GM21619 (cell line): ENCODE data around the gene TSNAXIP1.

Source experiments
- ATAC-seq: cut with Tn5 transposase; IDR thresholded peaks from one replicate; pipeline ENCODE4 v1.9.1; 2021; ENCODE audit not compliant: unreplicated experiment

Gene TSNAXIP1

DNA sequence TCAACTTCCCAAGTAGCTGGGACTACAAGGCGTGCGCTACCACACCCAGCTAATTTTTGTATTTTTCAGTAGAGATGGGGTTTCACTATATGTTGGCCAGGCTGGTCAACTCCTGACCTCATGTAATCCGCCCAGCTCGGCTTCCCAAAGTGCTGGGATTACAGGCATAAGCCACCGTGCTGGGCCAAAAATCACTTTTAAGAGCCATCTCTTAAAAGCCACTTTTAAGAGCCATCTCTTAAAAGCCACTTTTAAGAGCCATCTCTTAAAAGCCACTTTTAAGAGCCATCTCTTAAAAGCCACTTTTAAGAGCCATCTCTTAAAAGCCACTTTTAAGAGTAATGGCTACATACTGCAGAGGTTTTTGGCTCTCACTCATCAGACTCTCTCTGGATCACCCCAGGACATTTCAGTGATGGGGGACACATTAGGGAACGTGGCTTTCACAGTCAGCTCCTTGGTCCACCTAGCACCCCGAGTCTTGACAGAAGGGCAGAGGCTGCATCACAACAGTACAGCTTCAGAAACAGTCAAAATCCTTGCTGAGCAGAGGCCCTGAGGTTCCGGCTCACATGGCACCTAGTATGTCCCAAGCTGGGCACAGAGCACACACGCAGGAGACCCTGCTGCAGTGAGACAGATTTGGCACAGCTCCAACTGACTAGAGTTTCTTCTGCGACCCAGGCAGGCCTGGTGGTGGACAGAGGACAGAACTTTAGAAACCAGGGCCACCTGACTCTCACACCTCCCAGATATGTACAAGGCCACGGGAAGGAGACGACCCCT is 23.9 kb upstream of the TSNAXIP1 start:
- ATAC-seq, result no peak

DNA sequence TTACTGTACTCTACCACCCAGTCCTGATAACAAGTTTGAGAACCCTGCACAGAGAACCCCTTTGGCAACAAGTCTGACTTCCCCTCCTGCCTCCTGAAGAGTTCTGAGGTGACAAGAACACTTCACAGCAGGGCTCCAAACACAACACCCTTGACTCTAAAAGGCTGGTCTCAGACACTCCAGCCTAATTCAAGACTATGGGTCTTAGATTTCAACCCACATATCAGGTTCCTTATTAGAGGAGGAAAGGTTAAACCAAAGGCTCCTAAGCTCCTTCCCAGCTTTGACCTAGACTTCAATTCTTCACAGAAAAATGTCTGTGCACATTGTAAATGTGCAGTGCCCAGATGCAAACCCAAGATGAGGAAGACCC is 23.4 kb upstream of the TSNAXIP1 start:
- no peak for ATAC-seq

- ATAC-seq, result no peak
These were observed 20.2 kb upstream of the TSNAXIP1 start for GRCh38 chr16:67786491-67786890.

- no peak for ATAC-seq
These were observed 16.6 kb upstream of the TSNAXIP1 start for GRCh38 chr16:67790071-67790470.

GRCh38 chr16:67796099-67796718 is 10.5 kb upstream of the TSNAXIP1 start:
- no peak for ATAC-seq

DNA sequence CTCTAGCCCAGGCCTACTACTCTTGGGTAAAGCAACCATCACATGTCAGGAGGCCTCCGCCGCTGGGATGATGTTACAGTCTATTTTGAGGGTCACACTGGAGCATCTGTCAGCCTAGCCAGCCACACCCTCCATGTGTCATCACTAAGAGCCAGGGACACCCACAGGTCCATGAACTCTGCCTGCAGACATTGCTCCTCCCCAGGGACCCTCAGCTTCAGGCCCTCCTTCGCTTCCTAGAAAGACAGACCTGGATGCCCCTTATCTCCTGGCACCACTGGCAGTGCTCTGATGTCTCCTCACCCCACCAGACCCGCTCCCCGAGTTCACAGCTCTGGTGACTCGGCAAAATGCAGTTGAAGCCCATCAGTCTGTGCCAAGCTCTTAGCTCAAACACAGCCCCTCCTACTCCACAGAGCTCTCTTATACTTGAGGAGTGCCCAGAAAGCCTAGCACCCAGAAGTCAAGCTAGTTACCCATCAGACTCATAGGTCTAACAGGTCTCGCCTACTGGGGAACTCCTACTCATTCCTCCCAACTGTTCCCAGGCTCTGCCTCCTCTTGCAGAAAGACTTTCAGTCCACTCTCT is 6.3 kb upstream of the TSNAXIP1 start:
- no peak for ATAC-seq

- ATAC-seq, result no peak
These were observed 5.4 kb upstream of the TSNAXIP1 start for GRCh38 chr16:67801241-67801640.

DNA sequence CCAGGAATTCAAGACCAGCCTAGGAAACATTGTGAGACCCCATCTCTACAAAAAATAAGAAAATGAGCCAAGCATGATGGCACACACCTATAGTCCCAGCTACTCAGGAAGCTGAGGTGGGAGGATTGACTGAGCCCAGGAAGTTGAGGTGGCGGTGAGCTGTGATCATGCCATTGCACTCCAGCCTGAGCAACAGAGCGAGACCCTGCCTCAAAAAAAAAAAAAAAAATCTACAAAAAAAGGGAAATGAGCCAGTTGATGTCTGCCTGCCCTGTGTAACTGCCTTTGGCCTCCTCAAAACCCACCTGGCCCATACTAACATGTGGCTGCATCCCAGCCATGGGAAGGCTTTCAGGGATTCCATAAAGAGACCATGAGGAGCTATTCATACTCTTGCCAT is 4.8 kb upstream of the TSNAXIP1 start:
- ATAC-seq, result no peak

GRCh38 chr16:67803894-67804293 is 2.8 kb upstream of the TSNAXIP1 start:
- ATAC-seq, result no peak

DNA sequence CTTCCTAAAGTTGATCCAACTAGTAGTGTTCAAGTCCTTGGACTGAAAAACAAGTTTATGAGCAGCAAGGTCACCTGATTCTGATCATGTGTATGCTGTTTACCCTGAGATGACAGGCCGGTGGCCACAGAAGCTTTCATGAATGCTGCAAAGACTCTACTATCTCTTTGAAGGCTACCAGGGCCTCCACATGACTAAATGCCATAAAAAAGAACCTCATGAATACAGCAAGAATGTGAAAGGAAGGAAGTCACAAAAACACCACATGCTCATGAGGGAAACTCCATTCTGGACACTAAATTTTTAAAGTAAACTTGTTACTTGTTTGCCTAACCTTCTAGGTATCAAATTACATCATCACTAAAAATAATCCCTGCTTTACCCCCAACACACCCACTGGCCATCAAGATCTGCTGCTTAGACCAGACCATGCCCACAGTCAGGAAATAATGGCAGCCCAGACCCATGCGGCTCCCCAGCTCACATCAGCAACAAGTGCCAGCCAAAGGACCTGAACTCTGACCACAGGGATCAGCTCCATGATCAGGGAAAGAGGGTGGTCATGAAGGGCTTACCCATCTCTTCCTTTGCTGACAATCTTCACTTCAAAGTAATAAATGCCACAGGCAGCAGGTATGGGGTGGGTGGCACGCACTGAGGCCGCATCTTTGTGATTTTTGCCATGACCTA is 1.7 kb upstream of the TSNAXIP1 start:
- no peak for ATAC-seq

- ATAC-seq, result no peak
These were observed 816 bp upstream of the TSNAXIP1 start for GRCh38 chr16:67805718-67806427.

- ATAC-seq, result no peak
These were observed 526 bp downstream of the TSNAXIP1 start for GRCh38 chr16:67807148-67807682.

DNA sequence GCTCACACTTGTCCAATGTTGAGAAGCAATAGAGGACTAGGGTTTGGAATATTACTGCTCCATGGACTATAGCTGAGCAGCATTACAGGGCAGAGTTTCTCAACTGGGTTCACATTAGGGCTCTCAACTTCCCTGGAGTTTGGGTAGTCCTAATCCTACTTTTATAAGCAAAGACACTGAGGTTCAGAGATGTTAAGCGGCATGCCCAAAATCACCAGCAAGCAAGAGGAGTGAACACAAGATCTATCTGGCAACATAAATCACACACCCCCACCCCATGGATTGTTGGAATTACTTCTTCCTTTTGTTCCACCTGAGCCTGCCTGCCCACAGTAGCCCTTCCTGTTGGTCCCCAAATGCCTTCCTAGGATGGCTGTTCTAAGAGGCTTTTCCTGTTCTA is 5.2 kb downstream of the TSNAXIP1 start:
- no peak for ATAC-seq

GRCh38 chr16:67814567-67814966 is 7.9 kb downstream of the TSNAXIP1 start:
- ATAC-seq, result no peak

DNA sequence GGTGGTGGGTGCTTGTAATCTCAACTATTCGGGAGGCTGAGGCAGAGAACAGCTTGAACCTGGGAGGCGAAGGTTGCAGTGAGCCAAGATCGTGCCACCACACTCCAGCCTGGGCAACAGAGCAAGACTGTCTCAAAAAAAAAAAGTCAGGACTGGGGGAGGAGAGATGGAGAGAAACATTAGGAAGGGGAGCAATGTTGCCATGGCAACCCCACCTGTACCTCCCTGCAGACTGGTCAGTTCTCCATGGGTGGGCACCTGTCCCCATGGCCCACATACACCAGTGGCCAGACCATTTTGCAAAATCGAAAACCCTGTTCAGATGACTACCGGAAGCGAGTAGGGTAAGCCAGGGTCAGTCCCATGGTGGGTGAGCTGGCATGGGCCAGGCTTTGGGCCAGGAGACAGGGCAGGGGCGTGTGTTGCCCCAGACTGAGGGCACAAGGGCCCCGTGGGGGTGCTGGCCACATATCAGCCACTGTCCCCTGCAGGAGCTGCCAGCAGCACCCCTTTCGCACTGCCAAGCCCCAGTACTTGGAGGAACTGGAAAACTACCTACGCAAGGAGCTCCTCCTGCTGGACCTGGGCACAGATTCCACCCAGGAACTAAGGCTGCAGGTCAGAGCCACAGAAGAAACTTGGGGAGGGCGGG is 14.0 kb downstream of the TSNAXIP1 start:
- ATAC-seq, result no peak

DNA sequence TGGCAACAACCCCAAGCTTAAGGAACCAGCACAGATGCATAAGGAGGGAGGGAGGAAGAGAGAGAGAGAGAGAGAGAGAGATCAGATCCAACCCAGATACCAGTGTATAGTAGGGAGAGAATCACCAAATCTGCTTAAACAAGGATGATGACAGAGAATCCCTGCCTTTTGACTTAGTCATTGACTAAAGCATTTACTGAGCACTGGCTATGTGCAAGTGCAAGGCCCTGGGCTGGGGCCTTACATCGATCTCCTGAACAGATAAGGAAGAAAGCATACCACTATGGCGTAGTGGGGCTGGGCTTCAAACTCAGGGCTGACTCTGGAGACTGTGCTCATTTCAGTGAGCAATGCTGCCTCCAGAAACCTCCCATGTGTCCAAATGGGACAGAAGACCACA is 15.8 kb downstream of the TSNAXIP1 start:
- no peak for ATAC-seq

GRCh38 chr16:67825119-67825518 is 18.4 kb downstream of the TSNAXIP1 start:
- no peak for ATAC-seq

GRCh38 chr16:67825906-67826305 is 19.2 kb downstream of the TSNAXIP1 start:
- ATAC-seq, result no peak

GRCh38 chr16:67828651-67829050 is 22.0 kb downstream of the TSNAXIP1 start:
- ATAC-seq, result no peak

- no peak for ATAC-seq
These were observed 26.3 kb downstream of the TSNAXIP1 start for GRCh38 chr16:67833030-67833414.
